GM18511 (cell line): ENCODE data around the gene KTI12.

Experiments used
- ATAC-seq: cut with Tn5 transposase; IDR thresholded peaks from one replicate; pipeline ENCODE4 v1.9.1; 2021; ENCODE audit warnings: mild to moderate bottlenecking, moderate library complexity; ENCODE audit not compliant: unreplicated experiment

The KTI12 gene

GRCh38 chr1:51989582-51990477 is 43.8 kb downstream of the KTI12 start:
- ATAC-seq: no peak

- no peak for ATAC-seq
Observed at GRCh38 chr1:51988254-51988653, 45.4 kb downstream of the KTI12 start.

- no peak for ATAC-seq
Observed at GRCh38 chr1:51986718-51987117, 46.9 kb downstream of the KTI12 start.

- no peak for ATAC-seq
Observed at GRCh38 chr1:51982161-51982560, 51.4 kb downstream of the KTI12 start.
